Fibroblast of villous mesenchyme (primary cell): ENCODE results near the gene CTSL. TPM values are rescaled to one million over a fixed set of nuclear protein-coding genes. Genes with fewer than 3 reads are reported as not detected.

ENCODE experiments used
- DNase-seq: peaks from one replicate; pipeline ENCODE4 v3.0.0-alpha.2; 2010; ENCODE audit warnings: low read depth
- H3K4me3 ChIP-seq: 2 replicates; pipeline ENCODE4 v1.5.1; 2011; ENCODE audit warnings: low read depth, mild to moderate bottlenecking, low read length
- total RNA-seq: library from RNA; depleted of rRNA; stranded (reverse); fragments of >200 nt; gene quantifications from 2 replicates; pipeline ENCODE4 v1.2.3, GENCODE V29; 2012
- TF ChIP-seq, protein P1 (sequence below): IDR thresholded peaks from 2 replicates; pipeline ENCODE4 v1.5.1; 2012; ENCODE audit warnings: low read depth, mild to moderate bottlenecking, low read length; ENCODE audit not compliant: insufficient read depth

The CTSL gene
- total RNA-seq, 1 donor: 163 TPM

DNA sequence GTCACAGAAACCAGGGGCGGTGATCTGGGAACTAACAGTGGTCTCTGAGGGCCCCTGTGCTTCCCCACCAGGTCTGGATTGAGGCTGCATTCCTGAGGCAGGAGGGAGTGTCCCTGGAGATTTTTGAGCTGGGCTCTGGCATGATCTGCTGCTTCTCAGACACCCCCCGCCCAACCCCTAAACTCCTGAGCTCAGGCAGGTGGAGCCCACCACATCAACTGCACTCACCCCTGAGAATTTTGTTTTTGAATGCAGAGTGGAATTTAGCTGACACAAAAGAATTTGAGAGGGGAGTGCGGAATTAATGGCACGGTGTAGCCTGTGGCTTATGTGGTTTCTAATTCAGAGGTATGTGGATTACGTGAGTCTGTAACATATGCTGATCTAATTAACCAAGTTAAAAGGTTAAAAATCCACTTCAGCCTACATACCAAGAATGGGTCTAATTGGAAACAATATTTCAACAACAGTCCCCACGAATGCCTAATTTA is 23.9 kb upstream of the CTSL start:
- DNase-seq: no peak
- TF ChIP-seq, protein P1, sequence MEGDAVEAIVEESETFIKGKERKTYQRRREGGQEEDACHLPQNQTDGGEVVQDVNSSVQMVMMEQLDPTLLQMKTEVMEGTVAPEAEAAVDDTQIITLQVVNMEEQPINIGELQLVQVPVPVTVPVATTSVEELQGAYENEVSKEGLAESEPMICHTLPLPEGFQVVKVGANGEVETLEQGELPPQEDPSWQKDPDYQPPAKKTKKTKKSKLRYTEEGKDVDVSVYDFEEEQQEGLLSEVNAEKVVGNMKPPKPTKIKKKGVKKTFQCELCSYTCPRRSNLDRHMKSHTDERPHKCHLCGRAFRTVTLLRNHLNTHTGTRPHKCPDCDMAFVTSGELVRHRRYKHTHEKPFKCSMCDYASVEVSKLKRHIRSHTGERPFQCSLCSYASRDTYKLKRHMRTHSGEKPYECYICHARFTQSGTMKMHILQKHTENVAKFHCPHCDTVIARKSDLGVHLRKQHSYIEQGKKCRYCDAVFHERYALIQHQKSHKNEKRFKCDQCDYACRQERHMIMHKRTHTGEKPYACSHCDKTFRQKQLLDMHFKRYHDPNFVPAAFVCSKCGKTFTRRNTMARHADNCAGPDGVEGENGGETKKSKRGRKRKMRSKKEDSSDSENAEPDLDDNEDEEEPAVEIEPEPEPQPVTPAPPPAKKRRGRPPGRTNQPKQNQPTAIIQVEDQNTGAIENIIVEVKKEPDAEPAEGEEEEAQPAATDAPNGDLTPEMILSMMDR: no peak

DNA sequence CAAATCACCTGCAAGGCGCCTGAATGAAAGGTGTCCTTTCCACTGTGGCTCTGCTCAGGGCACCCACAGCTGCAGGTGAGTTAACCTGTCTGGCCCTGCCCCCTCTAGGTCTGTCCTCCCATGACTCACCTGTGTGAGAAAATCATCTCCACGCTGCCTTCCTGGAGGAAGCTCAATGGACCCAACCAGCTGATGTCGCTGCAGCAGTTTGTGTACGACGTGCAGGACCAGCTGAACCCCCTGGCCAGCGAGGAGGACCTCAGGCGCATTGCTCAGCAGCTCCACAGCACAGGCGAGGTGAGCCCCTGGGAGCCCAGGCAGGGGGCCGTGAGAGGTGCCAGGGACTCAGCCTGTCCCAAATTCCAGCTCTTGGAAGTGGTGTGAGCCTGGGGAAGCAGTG is 23.0 kb upstream of the CTSL start:
- DNase-seq: no peak
- no peak overlapping the region for H3K4me3 ChIP-seq
- TF ChIP-seq, protein P1: no peak

More for the DNA sequence above, 23.9 kb upstream of the CTSL start:
- H3K4me3 ChIP-seq: no peak overlapping the region

DNA sequence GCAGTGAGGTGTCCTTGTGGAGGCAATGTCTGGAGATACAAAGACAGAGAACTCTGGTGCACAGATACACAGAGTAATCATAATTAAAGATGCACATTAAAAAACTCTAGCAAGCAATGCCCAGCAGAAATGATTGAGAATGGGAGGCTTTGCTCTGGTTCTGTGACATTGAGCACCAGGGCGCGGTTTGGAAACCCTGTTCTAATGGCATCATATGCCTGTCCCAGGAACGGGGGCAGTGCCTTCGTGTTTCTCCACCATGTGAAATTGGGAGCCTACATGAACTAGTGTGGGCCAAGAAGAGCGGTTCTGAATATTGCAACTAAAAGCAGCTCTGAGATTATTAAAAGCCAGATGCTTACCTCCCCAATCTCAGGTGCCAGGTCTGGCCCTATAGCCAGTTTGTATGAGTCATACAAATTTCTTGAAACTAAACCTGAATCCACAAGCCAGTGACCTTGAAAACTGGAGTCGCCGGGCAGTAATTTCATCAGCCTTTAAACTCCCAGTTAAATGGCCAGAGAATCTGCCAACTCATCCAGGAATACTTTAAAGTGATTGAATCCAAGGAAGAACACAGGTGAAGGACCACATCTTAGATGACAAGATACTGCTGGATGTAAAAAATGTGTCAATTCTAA is 22.2 kb upstream of the CTSL start:
- DNase-seq: no peak
- no peak overlapping the region for H3K4me3 ChIP-seq
- TF ChIP-seq, protein P1: no peak

DNA sequence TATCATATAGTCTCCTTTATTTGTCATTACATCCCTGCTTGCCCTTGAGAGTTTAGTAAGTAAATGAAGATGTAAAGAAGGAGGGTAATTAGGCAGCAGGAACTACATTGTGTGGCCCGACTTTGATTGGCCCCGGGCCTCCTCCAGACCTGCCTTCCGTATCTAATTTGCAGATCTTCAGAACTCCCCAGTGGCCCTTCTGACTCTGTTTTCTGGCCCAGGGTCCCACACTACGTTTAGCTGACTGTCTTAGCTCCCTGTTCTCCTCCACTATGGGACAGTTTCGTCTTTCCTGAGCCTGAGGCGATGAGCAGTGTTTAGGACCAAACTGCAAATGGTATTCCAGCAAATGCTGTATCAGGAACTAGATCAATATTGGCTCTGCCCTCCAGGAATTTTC is 21.6 kb upstream of the CTSL start:
- TF ChIP-seq, protein P1: no peak
- no peak overlapping the region for H3K4me3 ChIP-seq
- no peak for DNase-seq

DNA sequence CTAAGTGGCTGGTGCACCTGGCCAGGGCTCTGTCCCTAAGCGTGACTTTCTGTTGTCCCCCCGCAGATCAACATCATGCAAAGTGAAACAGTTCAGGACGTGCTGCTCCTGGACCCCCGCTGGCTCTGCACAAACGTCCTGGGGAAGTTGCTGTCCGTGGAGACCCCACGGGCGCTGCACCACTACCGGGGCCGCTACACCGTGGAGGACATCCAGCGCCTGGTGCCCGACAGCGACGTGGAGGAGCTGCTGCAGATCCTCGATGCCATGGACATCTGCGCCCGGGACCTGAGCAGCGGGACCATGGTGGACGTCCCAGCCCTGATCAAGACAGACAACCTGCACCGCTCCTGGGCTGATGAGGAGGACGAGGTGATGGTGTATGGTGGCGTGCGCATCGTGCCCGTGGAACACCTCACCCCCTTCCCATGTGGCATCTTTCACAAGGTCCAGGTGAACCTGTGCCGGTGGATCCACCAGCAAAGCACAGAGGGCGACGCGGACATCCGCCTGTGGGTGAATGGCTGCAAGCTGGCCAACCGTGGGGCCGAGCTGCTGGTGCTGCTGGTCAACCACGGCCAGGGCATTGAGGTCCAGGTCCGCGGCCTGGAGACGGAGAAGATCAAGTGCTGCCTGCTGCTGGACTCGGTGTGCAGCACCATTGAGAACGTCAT is 19.7 kb upstream of the CTSL start:
- TF ChIP-seq, protein P1: no peak
- H3K4me3 ChIP-seq: no peak overlapping the region
- no peak for DNase-seq

DNA sequence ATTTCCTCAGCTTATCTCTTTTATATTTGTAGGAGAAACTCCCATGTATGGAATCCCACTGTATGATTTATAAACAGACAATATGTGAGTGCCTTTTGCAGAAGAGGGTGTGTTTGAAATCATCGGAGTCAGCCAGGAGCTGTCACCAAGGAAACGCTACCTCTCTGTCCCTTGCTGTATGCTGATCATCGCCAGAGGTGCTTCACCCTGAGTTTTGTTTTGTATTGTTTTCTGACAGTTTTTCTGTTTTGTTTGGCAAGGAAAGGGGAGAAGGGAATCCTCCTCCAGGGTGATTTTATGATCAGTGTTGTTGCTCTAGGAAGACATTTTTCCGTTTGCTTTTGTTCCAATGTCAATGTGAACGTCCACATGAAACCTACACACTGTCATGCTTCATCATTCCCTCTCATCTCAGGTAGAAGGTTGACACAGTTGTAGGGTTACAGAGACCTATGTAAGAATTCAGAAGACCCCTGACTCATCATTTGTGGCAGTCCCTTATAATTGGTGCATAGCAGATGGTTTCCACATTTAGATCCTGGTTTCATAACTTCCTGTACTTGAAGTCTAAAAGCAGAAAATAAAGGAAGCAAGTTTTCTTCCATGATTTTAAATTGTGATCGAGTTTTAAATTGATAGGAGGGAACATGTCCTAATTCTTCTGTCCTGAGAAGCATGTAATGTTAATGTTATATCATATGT is 18.0 kb upstream of the CTSL start:
- TF ChIP-seq, protein P1: no peak
- no peak overlapping the region for H3K4me3 ChIP-seq
- DNase-seq: peak; percentile 61
